Stimulated activated naive CD4-positive, alpha-beta T cell treated with Interleukin-2 at 50 U/mL for 16 hours (primary cell): ENCODE data around the gene NSUN3.
"Not testable (repeated sequence)": the region's sequence is repeated elsewhere in the genome, so short reads cannot be mapped to it uniquely, and the experiment has no call there.

Source experiments
- DNase-seq: peaks from one replicate; lab custom pipeline; 2025; lab: John Stamatoyannopoulos, UW

NSUN3 gene

GRCh38 chr3:94069194-94069813 lies 6.4 kb downstream of the NSUN3 start:
- no peak for DNase-seq

- DNase-seq: no peak
These were observed 7.6 kb downstream of the NSUN3 start for GRCh38 chr3:94070341-94070911.

- no peak for DNase-seq
These were observed 8.9 kb downstream of the NSUN3 start for GRCh38 chr3:94071713-94072284.

- no peak for DNase-seq
These were observed 13.2 kb downstream of the NSUN3 start for GRCh38 chr3:94076055-94076454.

GRCh38 chr3:94080552-94080951 lies 17.7 kb downstream of the NSUN3 start:
- not testable (repeated sequence) for DNase-seq

GRCh38 chr3:94081884-94082283 lies 19.0 kb downstream of the NSUN3 start:
- no peak for DNase-seq

GRCh38 chr3:94082391-94082937 lies 19.6 kb downstream of the NSUN3 start:
- no peak for DNase-seq

- DNase-seq: no peak
These were observed 20.4 kb downstream of the NSUN3 start for GRCh38 chr3:94083261-94083660.

- no peak for DNase-seq
These were observed 26.3 kb downstream of the NSUN3 start for GRCh38 chr3:94089126-94089525.

GRCh38 chr3:94092086-94092485 lies 29.2 kb downstream of the NSUN3 start:
- DNase-seq: no peak

GRCh38 chr3:94093151-94093550 lies 30.3 kb downstream of the NSUN3 start:
- no peak for DNase-seq

- DNase-seq: no peak
These were observed 32.2 kb downstream of the NSUN3 start for GRCh38 chr3:94095111-94095510.

GRCh38 chr3:94098452-94098851 lies 35.6 kb downstream of the NSUN3 start:
- no peak for DNase-seq

GRCh38 chr3:94099311-94099710 lies 36.5 kb downstream of the NSUN3 start:
- no peak for DNase-seq

GRCh38 chr3:94101860-94102259 lies 39.0 kb downstream of the NSUN3 start:
- no peak for DNase-seq

GRCh38 chr3:94106268-94106667 lies 43.4 kb downstream of the NSUN3 start:
- no peak for DNase-seq

- not testable (repeated sequence) for DNase-seq
These were observed 47.4 kb downstream of the NSUN3 start for GRCh38 chr3:94110232-94110631.

- DNase-seq: no peak
These were observed 48.0 kb downstream of the NSUN3 start for GRCh38 chr3:94110854-94111253.

GRCh38 chr3:94114666-94115065 lies 51.8 kb downstream of the NSUN3 start:
- no peak for DNase-seq

GRCh38 chr3:94115482-94115881 lies 52.6 kb downstream of the NSUN3 start:
- no peak for DNase-seq

GRCh38 chr3:94117729-94118128 lies 54.9 kb downstream of the NSUN3 start:
- no peak for DNase-seq

GRCh38 chr3:94118390-94118789 lies 55.5 kb downstream of the NSUN3 start:
- DNase-seq: no peak

- DNase-seq: no peak
These were observed 58.3 kb downstream of the NSUN3 start for GRCh38 chr3:94121161-94121560.

- DNase-seq: no peak
These were observed 64.3 kb downstream of the NSUN3 start for GRCh38 chr3:94127115-94127514.
